ENCODE measurements around the gene DDX50.

The DDX50 gene

DNA sequence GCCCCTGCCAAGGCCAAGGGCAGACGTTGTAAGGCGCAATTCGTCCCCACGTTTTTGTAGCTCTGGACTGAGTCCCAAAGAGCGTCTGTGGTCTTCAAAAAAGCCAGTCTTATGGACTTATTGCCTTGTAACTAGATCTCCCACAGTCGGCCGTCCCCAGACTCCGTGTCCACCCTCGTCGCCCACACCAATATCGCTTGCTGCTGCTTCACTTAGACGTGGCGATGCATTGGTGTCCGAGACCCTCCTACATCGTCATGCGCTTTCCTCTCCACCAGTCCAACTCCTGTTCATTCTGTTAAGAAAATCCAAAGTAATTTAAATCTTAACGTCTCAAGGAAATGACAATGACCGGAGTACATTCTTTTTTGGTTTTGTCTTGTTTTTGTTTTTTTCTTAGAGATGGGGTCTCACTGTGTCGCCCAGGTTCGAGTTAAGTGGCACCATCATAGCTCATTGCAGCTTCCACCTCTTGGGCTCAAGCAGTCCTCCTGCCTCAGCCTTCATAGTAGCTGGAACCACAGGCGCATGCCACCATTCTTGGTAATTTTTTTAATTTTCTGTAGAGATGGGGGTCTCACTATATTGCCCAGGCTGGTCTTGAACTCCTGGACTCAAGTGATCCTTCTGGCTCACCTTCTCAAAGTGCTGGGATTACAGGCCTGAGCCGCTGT, 88.3 kb downstream of the DDX50 start:
- no peak overlapping the region for H3K27ac ChIP-seq (ENCODE audit: low read depth, low read length)
- no peak overlapping the region for H3K4me2 ChIP-seq (ENCODE audit: low read depth, low read length, poor library complexity, severe bottlenecking)
- no peak overlapping the region for H2AFZ ChIP-seq (ENCODE audit: low read depth, low read length, severe bottlenecking)
- H3K36me3 ChIP-seq (ENCODE audit: low read length) = peaks cover 11% of the 10 kb centered on the region
- no peaks in the 10 kb centered on the region for H3K9me2 ChIP-seq (replicated peaks; ENCODE audit: insufficient read depth, low read length)
- H3K9me3 ChIP-seq (ENCODE audit: insufficient read depth, low read length) = no peaks in the 10 kb centered on the region
- H3K79me2 ChIP-seq (ENCODE audit: insufficient read depth, low read length) = no peaks in the 10 kb centered on the region
- H3F3A ChIP-seq (ENCODE audit: insufficient read depth) = peaks cover 35% of the 10 kb centered on the region
- H4K20me1 ChIP-seq (ENCODE audit: low read depth, low read length) = no peaks in the 10 kb centered on the region
- H3K27me3 ChIP-seq (ENCODE audit: low read length) = no peaks in the 10 kb centered on the region
- no peak overlapping the region for H3K4me3 ChIP-seq (ENCODE audit: insufficient read depth, low read length, poor library complexity, severe bottlenecking)
- no peak overlapping the region for H3K9ac ChIP-seq (ENCODE audit: low read length)
- no peak for TF ChIP-seq EZH2phosphoT487 (conservative IDR thresholded peaks at IDR 0.05; ENCODE audit: low read length)

DNA sequence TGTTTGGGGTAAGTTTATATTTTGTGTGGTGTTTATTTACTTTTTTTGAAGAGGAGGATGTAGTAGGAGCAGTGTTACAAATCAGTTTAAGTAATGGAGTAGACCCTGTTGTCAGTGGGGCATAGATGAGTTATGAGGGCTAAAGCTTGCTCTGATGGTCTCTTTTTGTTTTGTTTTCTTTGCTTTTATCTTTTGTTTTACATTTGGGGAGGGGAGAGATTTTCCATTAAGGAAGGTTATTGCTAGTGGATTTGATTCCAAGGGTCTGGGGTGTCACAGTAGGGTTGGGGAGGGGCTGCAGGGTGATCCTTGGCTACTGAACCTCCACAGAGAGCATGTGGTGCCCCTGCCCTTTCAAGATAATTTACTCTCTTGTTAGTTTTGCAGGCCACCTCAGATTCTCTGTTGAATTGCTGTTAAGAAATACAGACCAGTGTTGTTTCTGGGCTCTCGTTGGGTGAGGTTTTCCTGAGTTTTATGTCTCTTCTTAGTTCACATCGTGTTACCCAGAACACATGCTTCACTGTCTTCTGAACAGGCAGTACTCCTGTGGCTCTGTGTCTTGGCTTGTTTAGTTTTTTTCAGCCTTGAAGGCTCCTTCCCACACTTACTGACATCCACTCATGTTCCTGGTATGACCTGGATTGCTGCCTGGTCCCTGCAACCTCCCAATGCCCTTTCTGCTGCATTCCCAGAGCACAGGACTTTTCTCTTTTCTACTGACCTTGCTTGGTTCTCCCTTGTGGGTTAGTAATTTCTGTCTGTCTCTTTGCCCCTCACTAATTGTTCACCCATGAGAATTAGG, 91.7 kb downstream of the DDX50 start:
- no peaks in the 10 kb centered on the region for H3K27me3 ChIP-seq (ENCODE audit: low read length)
- H3K9ac ChIP-seq (ENCODE audit: low read length) = no peak overlapping the region
- H2AFZ ChIP-seq (ENCODE audit: low read depth, low read length, severe bottlenecking) = no peak overlapping the region
- H3K9me3 ChIP-seq (ENCODE audit: insufficient read depth, low read length) = no peaks in the 10 kb centered on the region
- H3K79me2 ChIP-seq (ENCODE audit: insufficient read depth, low read length) = no peaks in the 10 kb centered on the region
- no peaks in the 10 kb centered on the region for H4K20me1 ChIP-seq (ENCODE audit: low read depth, low read length)
- H3K9me2 ChIP-seq (replicated peaks; ENCODE audit: insufficient read depth, low read length) = no peaks in the 10 kb centered on the region
- H3K36me3 ChIP-seq (ENCODE audit: low read length) = no peaks in the 10 kb centered on the region
- TF ChIP-seq, protein P1, sequence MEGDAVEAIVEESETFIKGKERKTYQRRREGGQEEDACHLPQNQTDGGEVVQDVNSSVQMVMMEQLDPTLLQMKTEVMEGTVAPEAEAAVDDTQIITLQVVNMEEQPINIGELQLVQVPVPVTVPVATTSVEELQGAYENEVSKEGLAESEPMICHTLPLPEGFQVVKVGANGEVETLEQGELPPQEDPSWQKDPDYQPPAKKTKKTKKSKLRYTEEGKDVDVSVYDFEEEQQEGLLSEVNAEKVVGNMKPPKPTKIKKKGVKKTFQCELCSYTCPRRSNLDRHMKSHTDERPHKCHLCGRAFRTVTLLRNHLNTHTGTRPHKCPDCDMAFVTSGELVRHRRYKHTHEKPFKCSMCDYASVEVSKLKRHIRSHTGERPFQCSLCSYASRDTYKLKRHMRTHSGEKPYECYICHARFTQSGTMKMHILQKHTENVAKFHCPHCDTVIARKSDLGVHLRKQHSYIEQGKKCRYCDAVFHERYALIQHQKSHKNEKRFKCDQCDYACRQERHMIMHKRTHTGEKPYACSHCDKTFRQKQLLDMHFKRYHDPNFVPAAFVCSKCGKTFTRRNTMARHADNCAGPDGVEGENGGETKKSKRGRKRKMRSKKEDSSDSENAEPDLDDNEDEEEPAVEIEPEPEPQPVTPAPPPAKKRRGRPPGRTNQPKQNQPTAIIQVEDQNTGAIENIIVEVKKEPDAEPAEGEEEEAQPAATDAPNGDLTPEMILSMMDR (IDR thresholded peaks at IDR 0.05; ENCODE audit: insufficient read depth, low read length, poor library complexity, severe bottlenecking) = no peak
- no peak for TF ChIP-seq EZH2phosphoT487 (conservative IDR thresholded peaks at IDR 0.05; ENCODE audit: low read length)
- H3K4me2 ChIP-seq (ENCODE audit: low read depth, low read length, poor library complexity, severe bottlenecking) = no peak overlapping the region
- peaks cover 15% of the 10 kb centered on the region for H3F3A ChIP-seq (ENCODE audit: insufficient read depth)
- H3K27ac ChIP-seq (ENCODE audit: low read depth, low read length) = no peak overlapping the region
- no peak overlapping the region for H3K4me3 ChIP-seq (ENCODE audit: insufficient read depth, low read length, poor library complexity, severe bottlenecking)
